Measurements from ENCODE around the gene ACOT11.

ACOT11 gene

GRCh38 chr1:54640863-54641836 lies 93.1 kb downstream of the ACOT11 start, which contains the start of gene MROH7:
MROH7 (plus strand) TSS chr1:54641786; CDS start chr1:54652927, 11,141 bp downstream.
- H3K4me3 ChIP-seq (ENCODE audit: low read depth, low read length), result no peak within 1 kb of the TSS

DNA sequence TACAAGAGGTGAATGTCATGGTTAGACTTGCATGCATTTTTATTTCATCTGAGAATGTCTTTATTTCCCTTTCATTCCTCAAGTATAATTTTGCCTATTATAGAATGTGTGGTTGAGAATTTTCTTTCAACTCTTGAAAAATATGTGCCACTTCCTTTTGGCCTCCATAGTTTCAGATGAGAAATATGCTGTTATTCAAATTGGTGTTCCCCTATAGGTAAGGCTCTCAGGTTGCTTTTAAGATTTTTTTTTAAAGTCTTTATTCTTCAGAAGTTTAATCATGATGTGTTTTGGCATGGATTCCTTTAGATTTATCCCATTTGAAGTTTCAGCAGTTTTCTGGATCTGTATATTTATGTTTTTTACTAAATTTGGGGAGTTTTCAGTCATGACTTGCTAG lies 95.7 kb downstream of the ACOT11 start:
- no peak overlapping the region for H3K4me3 ChIP-seq (ENCODE audit: low read depth, low read length)

DNA sequence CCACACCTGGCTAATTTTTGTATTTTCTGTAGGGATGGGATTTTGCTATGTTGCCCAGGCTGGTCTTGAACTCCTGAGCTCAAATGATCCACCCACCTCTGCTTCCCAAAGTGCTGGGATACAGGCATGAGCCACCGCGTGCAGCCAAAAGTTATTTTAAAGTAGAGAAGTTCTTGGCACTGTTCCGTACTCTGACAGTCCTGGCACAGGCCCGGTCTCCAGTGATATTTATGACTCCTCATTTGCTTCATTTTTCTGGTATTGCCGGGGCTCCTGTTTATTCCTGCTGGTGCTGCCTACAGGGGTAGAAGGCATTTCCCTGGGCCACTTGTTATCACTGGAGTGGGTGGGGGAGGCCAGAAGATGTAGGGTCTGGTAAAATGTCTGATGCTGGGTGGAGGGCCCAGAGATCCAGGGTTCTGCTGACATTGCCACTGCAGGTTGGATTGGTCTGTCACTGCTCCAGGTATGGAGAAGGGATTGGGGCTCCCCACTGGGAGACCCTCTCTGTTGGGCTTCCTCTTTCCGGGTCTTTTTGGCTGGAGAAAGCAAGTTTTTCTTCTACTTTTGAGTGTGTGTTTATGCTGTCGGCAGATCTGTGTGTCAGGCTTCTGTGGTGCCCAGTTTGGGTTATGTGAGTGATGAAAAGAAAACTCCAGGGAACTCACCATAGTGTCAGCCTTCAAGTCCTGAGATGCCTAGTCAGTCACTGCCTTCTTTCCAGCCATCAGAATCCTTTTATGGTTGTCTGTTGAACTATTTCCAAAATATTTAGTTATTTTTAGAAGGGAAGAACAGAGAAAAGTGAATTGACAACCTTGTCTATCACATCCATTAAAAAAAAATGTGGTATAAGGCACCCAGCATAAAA lies 98.0 kb downstream of the ACOT11 start:
- H3K4me3 ChIP-seq (ENCODE audit: low read depth, low read length), result no peak overlapping the region

GRCh38 chr1:54649130-54649898 lies 101.3 kb downstream of the ACOT11 start:
- H3K4me3 ChIP-seq (ENCODE audit: low read depth, low read length), result no peak overlapping the region

DNA sequence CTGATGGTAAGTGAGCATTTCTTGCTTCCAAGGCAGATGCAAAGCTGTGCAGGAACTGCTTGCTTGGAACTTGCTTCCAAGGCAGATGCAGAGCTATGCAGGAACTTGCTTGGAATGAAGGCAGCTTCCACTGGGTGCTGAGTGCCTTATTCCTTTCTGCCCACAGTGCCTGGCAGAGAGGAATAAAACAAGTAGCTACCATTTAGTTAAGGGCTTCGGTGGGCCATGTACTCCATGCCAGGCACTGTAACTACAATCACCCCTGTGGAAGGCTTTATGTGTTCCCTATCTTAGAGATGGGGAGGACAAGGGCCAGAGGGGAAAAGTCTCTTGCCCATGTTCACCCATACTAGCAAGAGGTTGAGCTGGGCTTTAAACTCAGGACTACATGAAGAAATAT lies 101.9 kb downstream of the ACOT11 start:
- no peak overlapping the region for H3K4me3 ChIP-seq (ENCODE audit: low read depth, low read length)

- no peak overlapping the region for H3K4me3 ChIP-seq (ENCODE audit: low read depth, low read length)
These were observed 102.4 kb downstream of the ACOT11 start for GRCh38 chr1:54650417-54650816.

DNA sequence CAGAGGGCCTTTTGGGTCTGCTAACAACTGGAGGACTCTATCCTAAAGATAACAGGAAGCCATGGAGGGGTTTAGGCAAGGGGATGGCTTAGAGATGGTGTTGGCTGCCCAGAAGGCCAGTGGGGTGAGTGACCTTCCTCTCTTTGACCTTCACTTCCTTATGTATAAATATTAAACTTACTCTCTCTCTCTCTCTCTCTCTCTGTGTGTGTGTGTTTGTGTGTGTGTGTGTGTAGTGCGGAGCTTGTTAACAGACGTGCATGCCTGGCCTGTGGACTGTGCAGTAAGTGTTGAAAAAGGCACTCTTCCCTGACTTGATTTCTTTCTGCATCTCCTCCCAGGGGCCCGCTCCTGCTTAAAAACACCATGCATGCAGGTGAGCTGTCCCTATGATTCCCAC lies 103.6 kb downstream of the ACOT11 start:
- H3K4me3 ChIP-seq (ENCODE audit: low read depth, low read length), result no peak overlapping the region

DNA sequence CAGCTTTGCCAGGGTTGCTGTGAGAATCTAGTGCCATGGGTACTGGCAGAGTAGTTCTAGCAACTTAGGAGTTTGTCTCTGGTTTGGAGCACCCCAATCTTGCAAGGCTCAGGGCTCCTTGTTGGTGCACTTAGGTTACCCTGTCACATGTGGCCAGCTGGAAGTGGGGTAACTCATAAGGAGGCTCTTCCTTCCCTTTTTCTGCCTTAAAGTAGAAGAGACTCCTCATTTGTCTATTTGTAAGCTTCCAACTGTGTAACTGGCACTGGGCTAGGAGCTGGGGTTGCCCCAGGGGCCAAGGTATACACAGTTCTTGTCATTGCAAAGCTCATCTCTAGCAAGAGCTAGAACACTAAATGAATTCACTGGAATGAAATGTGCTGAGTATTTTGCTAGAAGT lies 104.1 kb downstream of the ACOT11 start:
- H3K4me3 ChIP-seq (ENCODE audit: low read depth, low read length), result no peak overlapping the region

GRCh38 chr1:54653036-54653435 lies 105.0 kb downstream of the ACOT11 start:
- H3K4me3 ChIP-seq (ENCODE audit: low read depth, low read length), result no peak overlapping the region

GRCh38 chr1:54658164-54658913 lies 110.3 kb downstream of the ACOT11 start:
- H3K4me3 ChIP-seq (ENCODE audit: low read depth, low read length), result no peak overlapping the region
